WTC11 (cell line): Measurements from ENCODE around the gene RPS16.

Experiments used
- CREB1 ChIP-seq: sonication (generic); formaldehyde crosslinking; IDR thresholded peaks from 2 replicates; pipeline ENCODE4 v1.8.0; 2023; ENCODE audit warnings: mild to moderate bottlenecking, missing genetic modification reagents
- CREM ChIP-seq: sonication (generic); formaldehyde crosslinking; IDR thresholded peaks from 2 replicates; pipeline ENCODE4 v1.8.1; 2022; ENCODE audit warnings: mild to moderate bottlenecking, missing genetic modification reagents, moderate library complexity
- FOXP1 ChIP-seq: sonication (generic); formaldehyde crosslinking; IDR thresholded peaks from 2 replicates; pipeline ENCODE4 v1.8.0; 2022; ENCODE audit warnings: missing genetic modification reagents, mild to moderate bottlenecking, moderate library complexity, borderline replicate concordance
- GRHL2 ChIP-seq: fragments of 250-450 bp; sonication (Bioruptor Pico); IDR thresholded peaks from 2 replicates; pipeline ENCODE4 v1.8.0; 2022; ENCODE audit warnings: mild to moderate bottlenecking, moderate library complexity; ENCODE audit not compliant: insufficient replicate concordance, severe bottlenecking
- JUN ChIP-seq: sonication (generic); formaldehyde crosslinking; IDR thresholded peaks from 2 replicates; pipeline ENCODE4 v1.8.0; 2023; ENCODE audit warnings: mild to moderate bottlenecking, missing genetic modification reagents
- NFE2L1 ChIP-seq: sonication (generic); formaldehyde crosslinking; IDR thresholded peaks from 2 replicates; pipeline ENCODE4 v1.8.1; 2023; ENCODE audit warnings: missing genetic modification reagents
- NFYB ChIP-seq: sonication (generic); formaldehyde crosslinking; conservative IDR thresholded peaks from 2 replicates; pipeline ENCODE4 v1.8.0; 2022; ENCODE audit warnings: low read depth, missing genetic modification reagents
- SMAD3 ChIP-seq: sonication (generic); formaldehyde crosslinking; IDR thresholded peaks from 2 replicates; pipeline ENCODE4 v1.8.0; 2022; ENCODE audit warnings: missing genetic modification reagents, mild to moderate bottlenecking, borderline replicate concordance
- ZNF138 ChIP-seq: sonication (generic); formaldehyde crosslinking; conservative IDR thresholded peaks from 2 replicates; pipeline ENCODE4 v1.8.1; 2022; ENCODE audit warnings: mild to moderate bottlenecking, moderate library complexity, missing genetic modification reagents
- TF ChIP-seq, protein P1 (sequence below): fragments of 200-600 bp; IDR thresholded peaks from 2 replicates; pipeline ENCODE4 v1.8.0; 2022; ENCODE audit warnings: antibody characterized with exemption
- TF ChIP-seq, protein P2 (sequence below): sonication (generic); formaldehyde crosslinking; IDR thresholded peaks from 2 replicates; pipeline ENCODE4 v1.8.0; 2023; ENCODE audit warnings: missing genetic modification reagents
- TF ChIP-seq, protein P3 (sequence below): sonication (generic); formaldehyde crosslinking; IDR thresholded peaks from 2 replicates; pipeline ENCODE4 v1.8.1; 2023; ENCODE audit warnings: mild to moderate bottlenecking, moderate library complexity, missing genetic modification reagents
- TF ChIP-seq, protein P4 (sequence below): sonication (generic); formaldehyde crosslinking; IDR thresholded peaks from 2 replicates; pipeline ENCODE4 v1.8.1; 2023; ENCODE audit warnings: mild to moderate bottlenecking, missing genetic modification reagents, moderate library complexity
- TF ChIP-seq, protein P5 (sequence below): sonication (generic); formaldehyde crosslinking; IDR thresholded peaks from 2 replicates; pipeline ENCODE4 v1.8.0; 2022; ENCODE audit warnings: mild to moderate bottlenecking, missing genetic modification reagents

DNA sequence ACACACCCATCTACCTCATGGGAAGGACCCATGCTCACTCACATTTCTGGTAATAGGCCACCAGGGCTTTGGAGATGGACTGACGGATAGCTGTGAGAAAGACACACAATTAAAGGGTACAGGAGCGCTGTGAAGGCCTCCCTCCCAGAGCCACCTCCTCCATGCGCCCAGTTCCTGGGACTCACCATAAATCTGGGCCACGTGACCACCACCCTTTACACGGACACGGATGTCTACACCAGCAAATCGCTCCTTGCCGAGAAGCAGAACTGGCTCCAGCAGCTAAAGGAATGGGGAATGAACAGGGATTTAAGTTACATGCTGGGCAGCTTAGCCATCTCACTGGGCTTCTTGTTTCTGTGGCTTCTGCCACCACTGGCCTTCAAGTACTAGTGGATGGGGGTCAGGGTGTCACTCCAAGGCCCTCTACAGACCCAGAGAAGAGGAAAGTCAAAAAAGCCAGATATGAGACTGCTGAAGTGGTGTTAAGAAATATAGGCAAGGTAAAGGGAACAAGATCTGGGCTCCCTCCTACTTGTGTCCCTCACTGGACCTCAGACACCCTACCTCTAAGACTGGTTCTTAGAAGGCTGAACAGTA is 2.2 kb downstream of the RPS16 start:
- TF ChIP-seq, protein P1, sequence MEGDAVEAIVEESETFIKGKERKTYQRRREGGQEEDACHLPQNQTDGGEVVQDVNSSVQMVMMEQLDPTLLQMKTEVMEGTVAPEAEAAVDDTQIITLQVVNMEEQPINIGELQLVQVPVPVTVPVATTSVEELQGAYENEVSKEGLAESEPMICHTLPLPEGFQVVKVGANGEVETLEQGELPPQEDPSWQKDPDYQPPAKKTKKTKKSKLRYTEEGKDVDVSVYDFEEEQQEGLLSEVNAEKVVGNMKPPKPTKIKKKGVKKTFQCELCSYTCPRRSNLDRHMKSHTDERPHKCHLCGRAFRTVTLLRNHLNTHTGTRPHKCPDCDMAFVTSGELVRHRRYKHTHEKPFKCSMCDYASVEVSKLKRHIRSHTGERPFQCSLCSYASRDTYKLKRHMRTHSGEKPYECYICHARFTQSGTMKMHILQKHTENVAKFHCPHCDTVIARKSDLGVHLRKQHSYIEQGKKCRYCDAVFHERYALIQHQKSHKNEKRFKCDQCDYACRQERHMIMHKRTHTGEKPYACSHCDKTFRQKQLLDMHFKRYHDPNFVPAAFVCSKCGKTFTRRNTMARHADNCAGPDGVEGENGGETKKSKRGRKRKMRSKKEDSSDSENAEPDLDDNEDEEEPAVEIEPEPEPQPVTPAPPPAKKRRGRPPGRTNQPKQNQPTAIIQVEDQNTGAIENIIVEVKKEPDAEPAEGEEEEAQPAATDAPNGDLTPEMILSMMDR, result no peak
- no peak for TF ChIP-seq JUN (CRISPR knock-in tag)
- no peak for TF ChIP-seq FOXP1 (CRISPR knock-in tag)
- no peak for TF ChIP-seq CREM
- TF ChIP-seq, protein P2, sequence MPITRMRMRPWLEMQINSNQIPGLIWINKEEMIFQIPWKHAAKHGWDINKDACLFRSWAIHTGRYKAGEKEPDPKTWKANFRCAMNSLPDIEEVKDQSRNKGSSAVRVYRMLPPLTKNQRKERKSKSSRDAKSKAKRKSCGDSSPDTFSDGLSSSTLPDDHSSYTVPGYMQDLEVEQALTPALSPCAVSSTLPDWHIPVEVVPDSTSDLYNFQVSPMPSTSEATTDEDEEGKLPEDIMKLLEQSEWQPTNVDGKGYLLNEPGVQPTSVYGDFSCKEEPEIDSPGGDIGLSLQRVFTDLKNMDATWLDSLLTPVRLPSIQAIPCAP (CRISPR knock-in tag), result no peak
- TF ChIP-seq, protein P3, sequence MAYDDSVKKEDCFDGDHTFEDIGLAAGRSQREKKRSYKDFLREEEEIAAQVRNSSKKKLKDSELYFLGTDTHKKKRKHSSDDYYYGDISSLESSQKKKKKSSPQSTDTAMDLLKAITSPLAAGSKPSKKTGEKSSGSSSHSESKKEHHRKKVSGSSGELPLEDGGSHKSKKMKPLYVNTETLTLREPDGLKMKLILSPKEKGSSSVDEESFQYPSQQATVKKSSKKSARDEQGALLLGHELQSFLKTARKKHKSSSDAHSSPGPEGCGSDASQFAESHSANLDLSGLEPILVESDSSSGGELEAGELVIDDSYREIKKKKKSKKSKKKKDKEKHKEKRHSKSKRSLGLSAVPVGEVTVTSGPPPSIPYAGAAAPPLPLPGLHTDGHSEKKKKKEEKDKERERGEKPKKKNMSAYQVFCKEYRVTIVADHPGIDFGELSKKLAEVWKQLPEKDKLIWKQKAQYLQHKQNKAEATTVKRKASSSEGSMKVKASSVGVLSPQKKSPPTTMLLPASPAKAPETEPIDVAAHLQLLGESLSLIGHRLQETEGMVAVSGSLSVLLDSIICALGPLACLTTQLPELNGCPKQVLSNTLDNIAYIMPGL (CRISPR knock-in tag), result no peak
- no peak for TF ChIP-seq GRHL2
- TF ChIP-seq, protein P4, sequence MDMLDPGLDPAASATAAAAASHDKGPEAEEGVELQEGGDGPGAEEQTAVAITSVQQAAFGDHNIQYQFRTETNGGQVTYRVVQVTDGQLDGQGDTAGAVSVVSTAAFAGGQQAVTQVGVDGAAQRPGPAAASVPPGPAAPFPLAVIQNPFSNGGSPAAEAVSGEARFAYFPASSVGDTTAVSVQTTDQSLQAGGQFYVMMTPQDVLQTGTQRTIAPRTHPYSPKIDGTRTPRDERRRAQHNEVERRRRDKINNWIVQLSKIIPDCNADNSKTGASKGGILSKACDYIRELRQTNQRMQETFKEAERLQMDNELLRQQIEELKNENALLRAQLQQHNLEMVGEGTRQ (CRISPR knock-in tag), result no peak
- TF ChIP-seq SMAD3 (CRISPR knock-in tag), result no peak
- TF ChIP-seq NFE2L1 (CRISPR knock-in tag), result no peak
- no peak for TF ChIP-seq ZNF138 (CRISPR knock-in tag)
- TF ChIP-seq NFYB (CRISPR knock-in tag), result no peak
- no peak for TF ChIP-seq CREB1 (CRISPR knock-in tag)
- TF ChIP-seq, protein P5, sequence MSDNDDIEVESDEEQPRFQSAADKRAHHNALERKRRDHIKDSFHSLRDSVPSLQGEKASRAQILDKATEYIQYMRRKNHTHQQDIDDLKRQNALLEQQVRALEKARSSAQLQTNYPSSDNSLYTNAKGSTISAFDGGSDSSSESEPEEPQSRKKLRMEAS (CRISPR knock-in tag), result no peak
